OCI-LY3 (cell line): ENCODE results near the gene HMCN1.

ENCODE experiments used
- H2AFZ ChIP-seq: fragments of 200-600, 300-600 bp; shearing (Covaris generic); 2 replicates; pipeline ENCODE4 v1.6.0; 2014; ENCODE audit warnings: antibody characterized with exemption, low read depth, low read length
- H3K27ac ChIP-seq: fragments of 200-600, 300-600 bp; sonication (generic); 2 replicates; pipeline ENCODE4 v1.5.1; 2014; ENCODE audit warnings: mild to moderate bottlenecking, low read length, moderate library complexity, mixed read lengths
- H3K27me3 ChIP-seq: fragments of 200-600, 300-600 bp; sonication (generic); 2 replicates; pipeline ENCODE4 v1.6.1; 2014; ENCODE audit warnings: low read depth, low read length, mixed read lengths
- H3K36me3 ChIP-seq: fragments of 200-600, 300-600 bp; sonication (generic); replicated peaks from 2 replicates; pipeline ENCODE3; 2014; ENCODE audit warnings: low read depth, low read length, mixed read lengths
- H3K4me1 ChIP-seq: fragments of 300-600, 200-600 bp; sonication (generic); 2 replicates; pipeline ENCODE4 v1.6.1; 2014; ENCODE audit warnings: low read length, mixed read lengths
- H3K4me2 ChIP-seq: fragments of 200-600, 300-600 bp; sonication (generic); 2 replicates; pipeline ENCODE4 v1.6.1; 2014; ENCODE audit warnings: low read length, mixed read lengths
- H3K4me3 ChIP-seq: fragments of 300-600, 200-600 bp; sonication (generic); 2 replicates; pipeline ENCODE4 v1.5.1; 2014; ENCODE audit warnings: antibody characterized with exemption, mild to moderate bottlenecking, low read length, moderate library complexity
- H3K79me2 ChIP-seq: fragments of 300-600, 200-600 bp; shearing (Covaris generic); 2 replicates; pipeline ENCODE4 v1.6.1; 2014; ENCODE audit warnings: mild to moderate bottlenecking, low read length, mixed read lengths
- H3K9ac ChIP-seq: fragments of 300-600, 200-600 bp; shearing (Covaris generic); 2 replicates; pipeline ENCODE4 v1.6.0; 2014; ENCODE audit warnings: mild to moderate bottlenecking, low read length, moderate library complexity
- H3K9me3 ChIP-seq: fragments of 200-600, 300-600 bp; shearing (Covaris generic); 2 replicates; pipeline ENCODE4 v1.6.1; 2014; ENCODE audit warnings: low read length, mixed read lengths; ENCODE audit not compliant: insufficient read depth
- H4K20me1 ChIP-seq: fragments of 200-600, 300-600 bp; sonication (generic); 2 replicates; pipeline ENCODE4 v1.6.1; 2016; ENCODE audit warnings: low read length, mixed read lengths; ENCODE audit not compliant: insufficient read depth
- EZH2phosphoT487 ChIP-seq: fragments of 200-600 bp; shearing (Covaris generic); IDR thresholded peaks from 2 replicates; pipeline ENCODE4 v1.6.1; 2018; ENCODE audit warnings: antibody characterized with exemption, mixed run types, low read depth
- TF ChIP-seq, protein P1 (sequence below): fragments of 200-600, 300-600 bp; sonication (generic); IDR thresholded peaks from 2 replicates; pipeline ENCODE4 v1.5.1; 2014; ENCODE audit warnings: antibody characterized with exemption, low read length, low read depth

Gene HMCN1

DNA sequence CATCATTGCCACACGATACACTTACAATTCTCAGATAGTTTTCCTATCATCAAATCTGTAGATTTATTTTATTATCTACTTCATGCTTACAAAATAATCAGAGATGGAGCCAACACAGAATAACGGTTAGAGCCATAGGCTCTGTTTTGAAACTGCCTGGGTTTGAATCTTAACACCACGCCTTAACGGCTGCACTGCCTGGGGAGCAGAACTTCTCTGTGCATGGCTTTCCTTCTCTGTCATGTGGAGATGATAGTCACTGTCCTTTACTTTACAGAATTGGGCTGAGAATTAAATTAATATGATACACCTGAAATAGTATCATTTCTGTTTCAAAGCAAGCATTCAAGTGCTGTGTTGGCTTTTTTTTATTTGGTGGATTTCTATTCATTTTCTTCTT, 177.8 kb downstream of the HMCN1 start:
- no peak overlapping the region for H3K4me3 ChIP-seq
- H3K9ac ChIP-seq = no peak overlapping the region
- H3K36me3 ChIP-seq = no peaks in the 10 kb centered on the region
- no peaks in the 10 kb centered on the region for H3K9me3 ChIP-seq
- no peaks in the 10 kb centered on the region for H4K20me1 ChIP-seq
- H3K4me1 ChIP-seq = no peaks in the 10 kb centered on the region
- H3K4me2 ChIP-seq = no peak overlapping the region
- H3K79me2 ChIP-seq = no peaks in the 10 kb centered on the region
- TF ChIP-seq EZH2phosphoT487 = no peak
- TF ChIP-seq, protein P1, sequence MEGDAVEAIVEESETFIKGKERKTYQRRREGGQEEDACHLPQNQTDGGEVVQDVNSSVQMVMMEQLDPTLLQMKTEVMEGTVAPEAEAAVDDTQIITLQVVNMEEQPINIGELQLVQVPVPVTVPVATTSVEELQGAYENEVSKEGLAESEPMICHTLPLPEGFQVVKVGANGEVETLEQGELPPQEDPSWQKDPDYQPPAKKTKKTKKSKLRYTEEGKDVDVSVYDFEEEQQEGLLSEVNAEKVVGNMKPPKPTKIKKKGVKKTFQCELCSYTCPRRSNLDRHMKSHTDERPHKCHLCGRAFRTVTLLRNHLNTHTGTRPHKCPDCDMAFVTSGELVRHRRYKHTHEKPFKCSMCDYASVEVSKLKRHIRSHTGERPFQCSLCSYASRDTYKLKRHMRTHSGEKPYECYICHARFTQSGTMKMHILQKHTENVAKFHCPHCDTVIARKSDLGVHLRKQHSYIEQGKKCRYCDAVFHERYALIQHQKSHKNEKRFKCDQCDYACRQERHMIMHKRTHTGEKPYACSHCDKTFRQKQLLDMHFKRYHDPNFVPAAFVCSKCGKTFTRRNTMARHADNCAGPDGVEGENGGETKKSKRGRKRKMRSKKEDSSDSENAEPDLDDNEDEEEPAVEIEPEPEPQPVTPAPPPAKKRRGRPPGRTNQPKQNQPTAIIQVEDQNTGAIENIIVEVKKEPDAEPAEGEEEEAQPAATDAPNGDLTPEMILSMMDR = no peak
- peaks cover 4% of the 10 kb centered on the region; the same call in 1 of the 2 replicates for H3K27me3 ChIP-seq
- no peak overlapping the region for H3K27ac ChIP-seq
- H2AFZ ChIP-seq = no peak overlapping the region

GRCh38 chr1:185912504-185912903, 178.3 kb downstream of the HMCN1 start:
- TF ChIP-seq, protein P1 = no peak
- TF ChIP-seq EZH2phosphoT487 = no peak
- Histone ChIP-seq H4K20me1 (no peaks in the 10 kb centered on the region), H3K9ac (no peak overlapping the region), H3K79me2 (no peaks in the 10 kb centered on the region), H3K27ac (no peak overlapping the region), H3K4me2 (no peak overlapping the region), H3K27me3 (peaks cover 4% of the 10 kb centered on the region; the same call in 1 of the 2 replicates), H3K4me1 (no peaks in the 10 kb centered on the region), H3K4me3 (no peak overlapping the region), H2AFZ (no peak overlapping the region), H3K36me3 (no peaks in the 10 kb centered on the region), H3K9me3 (no peaks in the 10 kb centered on the region)

GRCh38 chr1:185914089-185914488, 179.9 kb downstream of the HMCN1 start:
- H3K9me3 ChIP-seq = no peaks in the 10 kb centered on the region
- H3K79me2 ChIP-seq = no peaks in the 10 kb centered on the region
- H3K27ac ChIP-seq = no peak overlapping the region
- no peaks in the 10 kb centered on the region for H3K36me3 ChIP-seq
- no peak for TF ChIP-seq EZH2phosphoT487
- TF ChIP-seq, protein P1 = no peak
- no peak overlapping the region for H3K9ac ChIP-seq
- no peak overlapping the region for H3K4me3 ChIP-seq
- no peak overlapping the region for H3K4me2 ChIP-seq
- peaks cover 4% of the 10 kb centered on the region for H3K27me3 ChIP-seq
- H4K20me1 ChIP-seq = no peaks in the 10 kb centered on the region
- no peak overlapping the region for H2AFZ ChIP-seq
- no peaks in the 10 kb centered on the region for H3K4me1 ChIP-seq

DNA sequence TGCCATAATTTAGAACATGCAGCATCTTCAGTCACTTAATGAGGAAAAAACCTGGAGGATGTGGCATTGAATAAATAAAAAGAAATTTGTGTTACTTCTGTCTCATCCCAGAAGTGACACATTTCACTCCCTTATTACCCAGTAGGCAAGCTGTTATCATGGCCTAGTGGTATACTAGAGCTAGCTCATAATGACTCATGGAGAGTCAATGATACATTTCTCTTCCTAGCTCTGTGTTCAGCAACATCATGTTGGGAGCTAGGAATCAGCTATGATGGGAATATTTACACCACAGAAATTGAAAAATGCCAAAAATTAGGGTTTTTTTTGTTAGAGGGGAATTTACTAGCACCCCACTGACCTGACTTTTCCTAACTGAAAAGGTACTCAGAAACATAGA, 182.7 kb downstream of the HMCN1 start:
- TF ChIP-seq, protein P1 = no peak
- TF ChIP-seq EZH2phosphoT487 = no peak

More for the DNA sequence above, 182.7 kb downstream of the HMCN1 start:
- Histone ChIP-seq H3K4me2 (no peak overlapping the region), H3K4me1 (peaks cover 5% of the 10 kb centered on the region; the same call in 1 of the 2 replicates), H3K9me3 (no peaks in the 10 kb centered on the region), H3K27ac (no peak overlapping the region), H3K9ac (no peak overlapping the region), H2AFZ (no peak overlapping the region), H3K79me2 (no peaks in the 10 kb centered on the region), H3K4me3 (no peak overlapping the region), H4K20me1 (no peaks in the 10 kb centered on the region), H3K36me3 (no peaks in the 10 kb centered on the region), H3K27me3 (peaks cover 14% of the 10 kb centered on the region)
